GM12872 (cell line): Measurements from ENCODE around the gene ZNF407.

Experiments
- CTCF ChIP-seq: IDR thresholded peaks from 3 replicates; pipeline ENCODE4 v1.5.1; 2011; ENCODE audit warnings: low read depth, mild to moderate bottlenecking, low read length, moderate library complexity; ENCODE audit not compliant: insufficient read depth

The ZNF407 gene

DNA sequence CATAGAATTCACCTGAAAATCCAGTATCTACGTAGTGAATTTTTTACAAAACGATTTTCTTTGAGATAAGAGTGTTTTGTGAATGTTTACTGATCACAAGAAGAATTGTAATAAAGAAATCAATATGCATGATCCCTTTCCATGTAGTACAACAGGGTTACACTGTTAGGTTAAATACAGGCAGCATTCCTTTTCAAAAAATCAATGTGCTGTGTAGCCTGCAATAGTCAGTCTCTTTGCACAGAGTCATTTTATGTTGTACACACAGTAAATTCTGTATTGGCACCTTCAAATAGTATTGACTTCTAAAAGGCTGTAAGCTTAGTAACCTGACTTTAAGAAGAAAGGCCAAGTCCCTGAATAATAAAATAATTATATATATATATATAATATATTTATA, 63.3 kb downstream of the ZNF407 start:
- TF ChIP-seq CTCF: no peak

DNA sequence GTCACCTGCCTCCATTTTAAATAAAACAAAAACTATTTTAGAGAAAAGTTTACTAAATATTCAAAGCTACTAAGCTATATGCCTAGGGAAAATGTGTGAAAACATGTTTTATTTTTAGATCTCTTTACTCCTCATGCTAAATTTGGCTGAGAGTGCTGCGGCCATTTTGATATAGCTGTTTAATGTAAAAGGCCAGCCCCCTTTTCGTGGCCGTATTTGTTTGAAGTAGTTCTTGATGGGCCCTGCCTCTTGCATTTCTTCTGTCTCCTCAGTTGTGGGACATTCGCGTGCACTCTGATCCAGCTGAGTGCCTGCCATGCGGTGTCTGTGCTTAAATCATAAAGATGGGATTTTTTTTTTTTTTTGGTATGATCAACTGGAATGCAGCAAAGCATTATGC, 64.0 kb downstream of the ZNF407 start:
- TF ChIP-seq CTCF: no peak

DNA sequence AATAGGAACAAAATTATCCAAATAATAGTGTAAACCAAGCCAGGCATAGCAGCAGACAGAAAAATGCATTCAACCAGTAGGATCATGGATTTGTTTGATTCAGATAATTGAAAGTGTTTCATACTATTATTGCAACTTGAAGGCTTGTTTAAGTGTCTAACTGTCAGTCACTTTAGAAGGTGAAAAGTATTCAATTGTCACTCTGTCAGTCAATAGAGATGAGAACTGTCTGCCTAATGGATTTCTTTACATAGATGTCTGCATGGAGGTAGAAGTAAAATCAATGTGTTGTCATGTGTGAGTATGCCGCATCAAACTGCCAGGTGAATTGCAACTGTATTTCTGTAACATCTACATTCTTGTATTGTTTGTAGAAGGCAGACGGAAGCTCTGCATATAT, 65.0 kb downstream of the ZNF407 start:
- TF ChIP-seq CTCF: no peak

DNA sequence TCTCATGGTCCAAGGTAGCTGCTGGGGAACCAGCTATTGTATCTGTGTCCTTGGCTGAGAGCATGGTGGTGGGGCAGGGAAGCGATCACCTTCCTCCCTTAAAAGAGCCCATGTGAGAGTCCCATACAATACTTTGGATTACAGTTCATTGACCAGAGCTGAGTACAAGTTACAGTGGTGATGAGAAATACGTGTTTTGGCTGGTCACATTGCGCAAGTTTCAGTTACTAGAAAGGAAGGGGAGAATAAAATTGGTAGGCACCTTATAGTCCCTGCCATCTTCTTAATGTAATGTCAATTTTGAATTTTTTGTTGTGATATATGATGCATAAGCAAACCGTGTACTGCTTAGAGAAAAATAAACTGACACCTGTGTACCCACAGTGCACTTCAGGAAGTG, 67.7 kb downstream of the ZNF407 start:
- no peak for TF ChIP-seq CTCF

DNA sequence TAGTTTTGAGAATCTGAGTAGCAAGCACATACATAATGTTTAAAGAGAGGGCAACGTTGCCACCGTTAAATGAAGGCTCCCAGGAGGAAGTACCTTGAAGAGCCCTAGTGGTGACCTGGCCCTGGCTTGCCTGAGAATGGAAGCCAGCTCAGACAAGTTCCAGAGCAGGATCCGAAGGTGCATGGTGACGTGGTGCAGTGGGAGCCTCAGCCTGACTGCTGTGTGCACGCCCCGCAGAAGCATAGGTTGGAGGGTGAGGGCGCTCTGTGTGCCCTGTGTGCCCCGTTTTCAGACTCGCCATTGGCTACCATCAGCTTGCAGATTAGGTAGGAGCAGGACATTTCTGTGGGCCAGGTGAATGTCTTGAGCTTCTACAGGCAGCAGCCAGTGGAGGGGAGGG, 68.2 kb downstream of the ZNF407 start:
- no peak for TF ChIP-seq CTCF

DNA sequence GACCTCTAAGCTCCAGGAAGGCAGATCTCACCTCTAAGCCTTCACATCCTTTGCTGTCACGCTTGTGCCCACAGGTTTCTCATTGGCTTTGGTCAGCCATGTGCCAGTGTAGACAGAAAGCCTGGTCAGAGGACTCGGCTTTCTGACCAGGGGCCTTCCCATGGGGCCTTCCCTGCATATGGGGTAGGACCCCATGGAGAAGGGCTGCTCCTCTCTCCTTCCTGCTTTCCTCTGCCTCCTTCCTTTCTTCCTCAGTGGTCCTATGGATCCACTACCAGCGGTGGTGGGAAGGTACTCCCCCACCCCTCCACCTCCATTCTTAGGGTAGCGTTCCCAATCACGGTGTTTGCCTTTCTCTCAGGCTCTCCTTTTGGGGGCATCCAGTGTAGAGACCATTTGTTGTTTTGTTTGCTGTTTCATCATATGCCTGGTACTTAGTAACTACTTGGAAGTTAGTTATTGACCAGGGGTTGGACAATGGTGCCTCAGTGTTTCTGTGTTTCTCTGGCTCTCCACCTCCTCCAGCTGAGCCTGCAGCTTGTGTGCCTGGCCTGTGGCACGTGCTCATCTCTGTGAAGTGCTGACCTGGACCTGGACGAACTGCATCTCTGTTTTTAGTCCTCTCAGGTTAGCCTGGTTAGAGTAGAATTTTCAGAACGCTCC, 71.6 kb downstream of the ZNF407 start:
- TF ChIP-seq CTCF: no peak

- no peak for TF ChIP-seq CTCF
Observed at GRCh38 chr18:74672371-74672770, 74.7 kb downstream of the ZNF407 start.

- TF ChIP-seq CTCF: no peak
Observed at GRCh38 chr18:74674487-74674886, 76.8 kb downstream of the ZNF407 start.
